GM19463 (cell line): ENCODE data around the gene TRIP13.

Experiments used
- ATAC-seq: cut with Tn5 transposase; IDR thresholded peaks from one replicate; pipeline ENCODE4 v1.9.1; 2021; ENCODE audit warnings: mild to moderate bottlenecking, moderate library complexity; ENCODE audit not compliant: unreplicated experiment

The TRIP13 gene

DNA sequence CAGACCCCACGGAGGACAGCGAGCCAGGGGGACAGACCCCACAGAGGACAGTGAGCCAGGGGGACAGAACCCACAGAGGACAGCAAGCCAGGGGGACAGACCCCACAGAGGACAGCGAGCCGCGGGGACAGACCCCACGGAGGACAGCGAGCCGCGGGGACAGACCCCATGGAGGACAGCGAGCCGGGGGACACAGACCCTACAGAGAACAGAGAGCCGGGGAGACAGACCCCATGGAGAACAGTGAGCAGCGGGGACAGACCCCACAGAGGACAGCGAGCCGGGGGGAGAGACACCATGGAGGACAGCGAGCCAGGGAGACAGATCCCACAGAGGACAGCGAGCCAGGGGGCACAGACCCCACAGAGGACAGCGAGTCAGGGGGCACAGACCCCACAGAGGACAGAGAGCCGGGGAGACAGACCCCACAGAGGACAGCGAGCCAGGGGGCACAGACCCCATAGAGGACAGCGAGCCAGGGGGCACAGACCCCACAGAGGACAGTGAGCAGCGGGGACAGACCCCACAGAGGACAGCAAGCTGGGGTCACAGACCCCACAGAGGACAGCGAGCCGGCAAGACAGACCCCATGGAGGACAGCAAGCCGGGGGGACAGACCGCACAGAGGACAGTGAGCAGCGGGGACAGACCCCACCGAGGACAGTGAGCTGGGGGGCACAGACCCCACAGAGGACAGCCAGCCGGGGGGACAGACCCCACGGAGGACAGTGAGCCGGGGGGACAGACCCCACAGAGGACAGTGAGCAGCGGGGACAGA is 37.5 kb upstream of the TRIP13 start:
- no peak for ATAC-seq

DNA sequence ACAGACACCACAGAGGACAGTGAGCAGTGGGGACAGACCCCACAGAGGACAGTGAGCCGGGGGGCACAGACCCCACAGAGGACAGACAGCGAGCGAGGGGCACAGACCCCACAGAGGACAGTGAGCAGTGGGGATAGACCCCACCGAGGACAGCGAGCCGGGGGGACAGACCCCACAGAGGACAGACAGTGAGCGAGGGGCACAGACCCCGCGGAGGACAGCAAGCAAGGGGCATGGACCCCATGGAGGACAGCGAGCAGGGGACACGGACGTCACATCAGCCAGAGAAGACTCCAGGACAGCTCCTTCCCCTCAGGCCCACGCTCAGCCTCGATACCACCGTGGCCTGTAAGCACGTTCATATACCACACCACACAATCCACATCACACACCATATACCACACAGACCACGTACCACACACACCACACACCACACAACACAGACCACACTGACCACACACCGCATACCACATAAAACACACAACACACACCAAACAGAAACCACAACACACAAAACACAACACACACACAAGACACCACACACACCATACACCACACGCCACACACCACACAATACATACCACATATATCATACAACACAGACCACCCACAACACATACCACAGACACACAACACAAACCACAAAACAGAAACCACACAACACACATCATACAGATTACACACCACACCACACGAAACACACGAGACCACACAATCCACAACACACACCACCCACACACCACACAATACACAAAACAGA is 36.7 kb upstream of the TRIP13 start:
- ATAC-seq: no peak

DNA sequence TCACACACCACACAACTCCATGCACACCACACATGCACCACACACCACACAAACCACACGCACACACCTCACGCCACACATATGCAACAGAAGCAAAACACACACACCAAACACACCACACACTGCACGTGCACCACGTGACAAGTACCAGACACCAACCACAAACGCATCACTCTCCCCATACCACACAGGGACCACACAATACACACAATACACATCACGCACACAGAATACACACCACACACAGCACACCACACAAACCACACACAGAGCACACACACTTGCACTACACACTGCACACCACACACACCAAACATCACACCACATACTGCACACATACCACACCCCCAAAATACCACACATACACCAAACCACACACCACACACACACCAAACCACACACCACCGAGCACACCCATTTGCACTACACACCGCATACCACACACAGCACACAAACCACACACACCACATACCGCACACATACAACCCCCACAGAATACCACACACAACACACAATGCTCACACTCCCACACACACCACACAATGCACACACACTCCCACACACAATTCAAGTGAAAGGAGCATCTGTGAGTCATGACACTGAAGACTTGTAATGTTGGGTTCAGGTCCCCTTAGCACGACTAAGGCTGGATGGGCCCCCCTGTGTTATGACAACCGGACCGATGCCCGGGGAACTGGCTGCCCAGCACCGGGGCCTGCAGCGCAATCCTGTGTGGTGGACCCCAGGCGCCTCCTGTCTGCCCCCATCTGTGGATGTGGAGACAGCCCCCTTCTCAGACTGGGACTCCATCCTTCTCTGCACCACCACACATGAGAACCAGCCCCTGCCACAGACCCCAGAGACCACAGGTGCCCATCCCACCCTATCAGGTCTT is 35.9 kb upstream of the TRIP13 start:
- no peak for ATAC-seq

DNA sequence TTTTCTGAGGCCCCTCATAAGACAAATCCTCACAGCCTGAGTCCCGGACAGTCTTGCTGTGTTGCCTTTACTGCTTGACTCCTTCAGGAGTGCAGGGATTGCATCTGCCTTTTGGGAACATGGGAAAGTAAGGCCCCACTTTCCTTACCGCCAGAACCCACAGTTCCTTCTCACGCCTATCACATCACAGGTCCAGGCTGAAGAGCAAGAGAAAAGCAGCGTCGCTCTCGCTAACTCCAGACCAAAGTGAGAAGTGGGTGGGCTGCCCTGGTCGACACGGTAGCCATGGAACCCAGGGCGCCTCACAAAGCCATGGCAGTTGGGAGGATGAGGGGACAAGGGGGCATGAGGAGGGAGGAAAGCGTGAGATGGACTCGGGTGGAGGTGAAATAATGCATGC is 34.0 kb upstream of the TRIP13 start:
- ATAC-seq: no peak

DNA sequence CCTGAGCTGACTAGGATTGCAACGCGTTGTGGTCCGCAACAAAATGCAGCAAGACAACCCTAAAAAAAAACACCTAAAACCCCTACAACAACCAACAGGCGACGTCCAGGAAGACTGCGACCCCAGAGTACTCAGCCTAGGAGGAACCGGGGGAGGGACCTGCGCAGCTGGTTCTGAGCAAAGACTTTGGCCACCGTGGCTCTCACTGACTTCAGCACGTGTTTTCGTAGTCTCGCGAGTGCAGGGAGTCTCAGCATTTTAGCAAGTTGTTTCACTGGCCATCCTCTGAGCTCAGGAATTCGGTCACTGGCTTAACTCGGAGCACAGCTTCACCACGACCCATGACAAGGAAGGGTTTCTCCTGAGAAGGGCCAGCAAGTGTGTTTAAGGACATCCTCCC is 33.3 kb upstream of the TRIP13 start:
- no peak for ATAC-seq

DNA sequence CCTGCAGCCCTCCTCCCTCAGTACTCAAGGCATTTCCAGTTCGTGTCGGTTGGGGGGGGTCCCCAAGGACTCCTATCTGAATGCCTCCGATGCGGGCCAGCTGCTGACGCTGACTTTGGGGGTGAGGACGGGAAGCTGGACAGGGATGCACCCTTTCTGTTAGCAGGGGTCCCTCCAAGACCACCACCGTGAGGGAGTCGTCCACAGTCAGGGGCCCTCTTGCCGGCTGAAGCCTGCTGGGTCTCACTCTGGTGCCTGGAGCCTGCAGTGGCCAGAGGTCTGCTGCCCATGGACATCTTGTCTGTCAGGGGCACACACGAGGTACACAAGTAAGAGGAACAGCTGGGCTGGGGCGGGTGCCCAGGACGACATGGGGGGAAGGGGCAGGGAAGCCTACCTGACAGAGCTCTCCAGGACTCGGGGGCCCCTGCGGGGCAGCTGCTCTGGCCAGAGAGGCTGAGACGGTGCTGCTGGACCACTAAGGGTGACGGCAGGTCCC is 32.8 kb upstream of the TRIP13 start:
- no peak for ATAC-seq

DNA sequence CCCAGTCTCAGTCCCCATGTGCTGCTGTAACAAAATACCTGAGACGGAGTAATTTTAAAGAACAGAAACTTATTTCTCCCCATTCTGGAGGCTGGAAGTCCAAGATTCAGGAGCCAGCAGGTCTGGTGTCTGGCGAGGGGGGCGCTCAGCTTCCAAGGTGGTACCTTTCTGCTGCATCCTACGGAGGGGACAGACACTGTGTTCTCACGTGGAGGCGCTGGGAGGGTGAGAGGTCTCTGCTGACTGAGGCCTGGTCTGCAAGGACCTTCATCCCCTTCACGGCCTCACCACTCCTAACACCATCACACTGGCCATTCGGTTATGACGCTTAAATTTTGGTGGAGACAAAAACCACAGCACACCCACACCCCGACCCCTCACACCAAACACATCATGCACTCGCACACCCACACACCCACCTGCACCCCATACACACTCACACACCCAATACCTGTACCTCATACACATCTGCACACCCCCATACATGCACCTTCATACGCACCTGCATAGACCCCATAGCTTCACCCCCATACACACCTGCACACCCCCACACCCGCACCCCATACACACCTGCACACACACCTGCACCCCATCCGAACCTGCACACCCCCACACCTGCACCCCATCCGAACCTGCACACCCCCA is 32.1 kb upstream of the TRIP13 start:
- ATAC-seq: no peak

DNA sequence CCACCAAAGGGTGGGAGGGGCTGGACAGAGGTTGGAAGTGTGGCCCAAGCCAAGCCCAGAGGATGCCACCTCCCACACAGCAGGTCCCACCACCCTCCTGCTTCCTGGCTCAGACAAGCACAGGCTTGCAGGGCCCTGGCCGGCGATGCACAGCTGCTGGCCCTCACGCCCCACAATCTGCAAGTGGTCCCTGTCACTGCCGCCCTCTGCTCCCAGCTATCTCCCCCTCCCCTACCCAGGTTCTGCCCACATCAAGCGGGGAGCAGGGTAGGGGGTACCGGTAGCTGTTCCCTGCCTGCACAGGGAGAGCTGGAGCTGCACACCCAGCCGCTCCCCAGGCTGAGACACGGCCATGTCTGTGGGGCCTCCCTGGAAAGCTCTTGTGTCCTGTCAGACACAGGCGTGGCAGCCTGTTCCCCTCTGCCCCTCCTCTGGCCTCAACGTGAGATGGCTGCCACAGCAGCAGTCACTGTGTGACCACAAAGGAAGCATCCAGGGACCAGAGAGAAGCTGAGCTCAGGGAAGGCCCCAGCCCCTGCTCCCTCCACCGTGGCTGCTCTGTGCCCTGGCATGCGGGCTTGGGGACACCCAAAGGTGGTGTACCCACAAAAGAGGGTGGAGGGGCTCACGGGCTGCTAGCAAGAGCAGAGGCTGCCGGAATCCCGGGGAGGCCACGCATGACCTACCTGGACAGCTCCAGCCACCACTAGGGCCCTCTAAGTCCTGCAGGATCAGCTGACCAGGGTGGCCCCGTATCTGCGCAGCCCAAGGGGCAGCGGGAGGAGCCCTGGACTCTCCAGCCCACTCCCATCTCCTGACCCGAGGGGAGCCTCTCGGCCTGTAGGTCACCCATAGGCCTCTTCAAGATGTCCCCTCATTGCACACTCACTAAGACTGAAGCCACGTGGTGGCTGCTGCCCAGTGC is 31.0 kb upstream of the TRIP13 start:
- no peak for ATAC-seq

DNA sequence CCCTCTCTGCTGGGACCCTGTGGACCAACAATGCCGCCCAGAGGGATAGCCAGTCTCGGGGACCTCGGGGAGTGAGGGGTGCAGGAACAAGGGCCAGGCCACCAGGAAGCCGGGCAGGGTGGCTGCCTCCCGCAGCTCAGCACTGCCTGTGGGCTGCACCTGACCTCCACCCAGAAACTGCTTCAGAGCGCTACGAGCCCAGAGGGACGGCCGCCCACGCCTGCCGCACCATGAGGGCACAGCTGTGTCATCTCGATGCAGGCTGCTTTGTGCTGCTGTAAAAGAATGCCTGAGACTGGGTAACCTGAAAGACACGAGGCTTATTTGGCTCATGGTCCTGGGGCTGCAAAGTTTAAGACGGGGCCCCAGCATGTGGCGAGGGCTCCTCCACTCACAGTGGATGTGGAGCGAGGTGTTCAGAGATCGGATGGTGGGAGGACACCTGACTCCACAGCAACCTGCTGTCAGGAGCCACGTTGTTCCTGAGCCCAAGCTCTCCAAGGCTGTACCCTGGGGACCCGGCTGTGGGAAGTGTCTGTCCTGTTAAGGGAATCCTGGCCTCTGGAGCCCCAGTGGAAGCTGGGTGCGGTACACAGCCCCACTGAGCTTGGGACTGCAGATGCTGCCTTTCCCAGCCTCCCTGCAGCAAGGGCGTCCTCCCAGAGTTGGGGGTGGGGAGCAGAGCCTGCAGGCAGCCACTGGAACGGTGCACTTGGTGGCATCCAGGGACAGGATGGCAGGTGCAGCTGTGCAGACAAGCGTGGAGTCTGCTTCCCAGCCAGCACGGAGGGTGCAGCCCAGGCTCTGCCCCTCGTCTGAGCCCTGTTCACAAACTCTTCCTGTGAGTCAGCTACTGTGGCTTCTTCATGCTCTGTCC is 30.1 kb upstream of the TRIP13 start:
- ATAC-seq: no peak

DNA sequence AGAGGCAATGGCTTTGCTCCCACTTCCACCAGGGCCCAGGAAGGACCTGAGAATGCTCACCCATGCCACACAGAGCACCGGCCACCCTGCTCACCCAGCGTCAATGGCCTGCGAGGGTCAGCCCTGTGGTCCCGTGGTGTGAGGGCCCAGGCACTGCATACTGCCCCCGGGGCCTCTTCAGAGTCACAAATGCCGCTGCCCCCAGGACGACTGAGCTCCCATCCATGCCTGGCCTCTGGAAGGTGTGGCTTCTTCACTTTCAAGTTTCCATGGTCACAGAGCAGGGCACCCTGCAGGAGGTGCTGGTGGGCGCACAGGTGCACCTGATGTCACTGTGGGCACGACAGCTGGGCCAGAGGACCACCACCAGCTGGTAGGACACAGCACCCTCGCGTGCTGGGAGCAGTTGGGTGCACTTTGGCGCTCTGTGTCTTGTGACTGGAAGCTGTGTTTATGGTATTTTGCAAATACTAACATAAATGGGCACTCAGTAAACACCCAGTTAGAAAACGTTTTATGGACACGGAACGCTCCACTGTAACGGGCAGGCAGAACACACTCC is 29.4 kb upstream of the TRIP13 start:
- no peak for ATAC-seq

DNA sequence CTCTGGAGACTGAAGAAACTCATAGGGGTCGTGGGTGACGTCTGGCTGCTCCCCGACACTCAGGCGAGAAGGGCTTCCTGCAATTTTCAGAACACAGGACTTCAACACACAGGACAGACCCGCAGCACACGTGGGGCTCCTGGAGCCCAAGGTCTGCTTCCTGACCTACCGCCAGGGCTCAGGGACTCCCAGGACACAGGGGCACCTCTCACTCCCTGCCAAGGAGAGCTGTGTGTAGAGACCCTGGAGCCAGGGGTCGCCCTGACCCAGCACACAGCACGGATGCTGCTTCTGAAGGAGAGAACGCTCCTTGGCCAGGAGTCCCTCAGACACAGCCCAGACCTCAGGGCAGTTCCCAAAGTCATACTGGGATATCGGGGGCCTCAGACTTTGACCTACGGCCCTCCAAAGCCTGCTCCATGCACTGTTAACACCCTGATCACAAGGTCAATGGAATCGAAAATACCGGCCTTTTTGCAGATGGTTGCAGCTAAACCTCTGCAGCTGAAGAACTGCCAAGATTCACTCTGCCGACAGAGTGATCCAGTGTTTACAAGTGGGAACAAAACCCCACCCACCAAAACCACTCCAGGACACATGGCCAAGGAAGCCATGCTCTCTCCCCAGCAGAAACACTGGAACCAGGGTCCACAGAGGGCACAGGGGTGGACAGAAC is 28.1 kb upstream of the TRIP13 start:
- no peak for ATAC-seq

DNA sequence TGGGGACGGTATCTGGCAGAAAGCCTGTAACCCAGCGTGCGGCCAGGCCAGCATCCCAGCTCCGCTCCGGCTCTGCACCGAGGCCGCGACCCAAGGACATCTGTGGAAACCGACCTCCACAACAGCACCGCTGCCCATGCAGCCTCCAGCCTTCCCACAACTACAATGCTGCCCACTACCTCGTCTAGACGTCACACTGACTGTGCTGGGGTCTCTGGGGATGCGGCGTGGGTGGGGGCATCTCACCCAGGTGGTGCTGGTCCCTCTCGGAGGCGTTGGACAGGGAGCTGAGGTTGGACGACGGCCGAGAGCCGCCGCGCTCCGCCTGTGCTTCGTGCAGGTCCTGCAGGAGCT is 27.5 kb upstream of the TRIP13 start:
- no peak for ATAC-seq

DNA sequence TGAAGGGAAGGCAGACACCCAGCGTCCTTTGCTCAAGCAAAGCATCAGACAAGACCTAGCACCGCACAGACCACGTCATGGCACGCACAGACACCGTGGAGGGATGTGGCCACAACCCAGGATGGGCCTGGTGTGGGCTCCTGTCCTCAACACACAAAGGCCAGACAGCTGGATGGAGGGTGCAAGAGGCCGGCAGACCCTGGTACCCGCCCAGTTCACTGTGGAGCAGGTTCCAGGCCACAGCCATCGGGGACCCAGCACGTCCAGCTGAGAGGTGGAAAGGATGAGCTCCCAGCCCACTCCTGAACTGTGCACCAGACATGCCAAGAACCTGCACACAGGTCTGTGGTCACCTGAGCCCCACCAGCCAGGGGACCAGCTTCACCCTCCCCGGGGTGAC is 26.9 kb upstream of the TRIP13 start:
- ATAC-seq: no peak

DNA sequence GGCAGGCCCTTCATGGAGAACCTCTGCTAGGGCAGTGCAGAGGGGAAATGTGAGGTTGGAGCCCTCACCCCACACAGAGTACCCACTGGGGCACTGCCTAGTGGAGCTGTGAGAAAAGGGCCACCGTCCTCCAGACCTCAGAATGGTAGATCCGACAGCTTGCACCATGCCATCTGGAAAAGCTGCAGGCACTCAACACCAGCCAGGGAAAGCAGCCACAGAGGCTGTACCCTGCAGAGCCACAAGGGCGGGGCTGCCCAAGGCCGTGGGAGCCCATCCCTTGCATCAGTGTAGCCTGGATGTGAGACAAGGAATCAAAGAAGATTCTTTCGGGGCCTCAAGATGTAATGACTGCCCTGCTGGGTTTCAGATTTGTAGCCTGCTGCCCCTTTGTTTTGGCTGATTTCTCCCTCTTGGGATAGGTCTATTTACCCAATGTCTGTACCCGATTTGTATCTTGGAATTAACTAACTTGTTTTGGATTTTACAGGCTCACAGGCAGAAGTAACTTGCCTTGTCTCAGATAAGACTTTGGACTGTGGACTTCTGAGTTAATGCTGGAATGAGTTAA is 25.3 kb upstream of the TRIP13 start:
- no peak for ATAC-seq

DNA sequence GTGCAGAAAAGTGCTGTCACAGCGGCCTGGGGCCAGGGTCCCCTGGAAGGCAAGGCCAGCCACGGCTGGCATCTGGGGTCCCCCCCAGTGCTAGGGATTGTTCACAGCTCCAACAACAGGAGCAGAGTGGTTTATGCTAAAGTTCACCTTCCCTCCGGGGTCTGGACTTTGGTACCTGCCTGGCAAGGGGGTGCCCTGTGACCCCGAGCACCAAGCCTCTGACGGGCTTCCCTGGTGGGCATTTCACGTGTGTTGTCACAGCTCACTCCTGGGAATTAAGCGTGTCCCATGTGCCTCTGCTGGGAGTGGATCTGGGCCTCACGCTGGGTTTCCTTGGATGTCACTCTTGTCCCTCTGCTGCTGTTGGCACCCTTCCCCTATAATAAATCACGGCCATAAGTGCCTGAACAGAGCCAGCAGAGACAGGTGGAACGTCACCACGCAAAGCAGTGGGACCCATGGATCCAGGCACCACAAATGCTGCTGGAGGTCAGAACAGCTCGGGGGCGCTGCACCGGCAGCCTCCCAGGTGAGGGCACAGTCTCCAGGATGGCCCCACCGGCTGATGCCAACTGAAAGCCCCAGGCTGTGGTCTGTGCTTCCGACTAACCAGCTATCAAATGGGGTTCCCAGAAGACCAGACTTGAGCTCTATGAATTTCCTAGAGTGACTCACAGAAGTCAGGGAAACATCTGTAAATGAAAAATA is 24.1 kb upstream of the TRIP13 start:
- no peak for ATAC-seq

DNA sequence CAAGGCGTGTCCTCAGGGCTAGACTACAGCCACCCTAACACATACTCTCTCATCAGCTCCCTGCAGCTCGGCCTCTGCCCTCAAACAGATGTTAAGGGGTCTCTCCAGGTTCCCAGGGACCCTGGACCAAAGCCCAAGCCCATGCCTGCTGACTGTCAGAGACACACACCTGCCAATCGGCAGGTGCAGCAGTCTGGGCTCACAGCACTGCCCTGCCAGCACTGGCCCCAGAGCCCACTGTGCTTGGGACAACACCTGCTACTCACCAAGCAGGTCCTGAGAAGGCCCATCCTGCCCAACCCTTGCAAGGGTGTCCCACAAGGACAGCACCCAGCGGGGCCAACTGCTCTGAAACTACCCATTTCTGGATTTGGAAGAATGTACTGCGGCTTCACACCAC is 21.7 kb upstream of the TRIP13 start:
- ATAC-seq: no peak
